Stimulated activated CD4-positive, alpha-beta T cell treated with anti-CD3 and anti-CD28 coated beads, Interleukin-1b, Interleukin-23, amount 100 ng/mL, for 48 hours (primary cell): Measurements from ENCODE around the gene CCDC178.
"Not testable (repeated sequence)": the region's sequence is repeated elsewhere in the genome, so short reads cannot be mapped to it uniquely, and the experiment has no call there.

ENCODE experiments used
- DNase-seq: peaks from one replicate; pipeline ENCODE4 v3.0.0-alpha.2; 2020

CCDC178 gene

DNA sequence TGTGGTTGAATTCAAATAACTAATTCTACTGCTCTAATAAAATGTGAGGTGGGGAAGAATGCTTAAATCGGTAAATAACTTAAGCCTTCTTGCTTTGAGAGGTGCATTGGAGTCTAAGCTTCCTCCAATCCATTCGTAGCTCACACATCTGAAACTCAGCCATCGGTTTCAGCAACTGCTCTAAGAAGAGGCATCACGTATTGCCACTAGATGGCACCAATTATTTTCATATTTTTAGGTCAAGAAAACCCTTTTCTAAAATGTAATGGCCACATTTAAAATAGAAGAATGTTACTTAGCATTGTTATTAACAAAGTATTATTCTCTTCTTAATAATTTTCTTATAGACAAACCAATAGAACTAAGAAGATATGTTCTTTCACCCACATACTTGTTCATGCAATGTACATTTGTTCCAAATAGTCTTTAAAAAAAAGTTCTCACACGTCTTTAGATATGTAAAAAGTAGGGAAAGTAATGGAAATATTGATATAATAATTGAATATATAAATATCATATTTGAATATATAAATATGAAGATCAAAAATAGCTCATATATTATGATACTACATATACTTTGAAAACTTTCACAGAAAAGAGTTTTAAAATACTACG lies 229.8 kb downstream of the CCDC178 start:
- DNase-seq, result no peak

DNA sequence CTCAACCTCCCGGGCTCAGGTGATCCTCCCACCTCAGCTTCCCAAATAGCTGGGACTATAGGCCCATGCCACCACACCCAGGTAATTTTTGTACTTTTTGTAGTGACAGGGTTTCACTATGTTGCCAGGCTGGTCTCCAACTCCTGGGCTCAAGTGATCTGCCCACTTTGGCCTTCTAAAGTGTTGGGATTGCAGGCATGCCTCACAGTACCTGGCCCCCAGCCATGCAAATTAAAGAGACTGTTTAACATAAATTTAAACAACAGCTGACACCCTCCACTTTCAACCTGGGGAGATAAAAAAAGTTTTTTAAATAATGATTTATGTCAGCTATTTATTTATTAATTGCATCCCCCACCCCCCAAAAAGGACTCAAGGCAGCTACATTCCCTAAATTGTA lies 234.7 kb downstream of the CCDC178 start:
- no peak for DNase-seq

DNA sequence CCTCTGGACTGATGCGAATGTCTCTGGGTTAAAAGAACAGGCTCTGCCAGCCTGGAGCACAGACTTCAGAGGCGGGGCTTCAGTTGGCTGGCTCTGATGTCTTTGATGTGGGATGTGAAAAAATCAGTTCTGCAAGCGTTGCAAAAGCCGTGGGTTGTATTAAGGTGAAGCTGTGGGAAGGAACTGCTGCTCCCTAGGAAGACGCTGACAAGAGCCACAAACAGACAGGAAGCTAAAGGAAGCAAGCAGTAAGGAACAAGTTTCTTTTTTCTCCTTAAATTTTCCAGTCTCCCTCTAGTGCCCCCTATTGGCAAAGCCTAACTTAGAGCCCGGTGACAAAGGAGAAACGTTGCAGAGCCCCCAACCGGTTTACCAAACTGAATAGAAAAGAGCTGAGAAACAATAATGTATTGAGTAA lies 239.0 kb downstream of the CCDC178 start:
- DNase-seq, result no peak

DNA sequence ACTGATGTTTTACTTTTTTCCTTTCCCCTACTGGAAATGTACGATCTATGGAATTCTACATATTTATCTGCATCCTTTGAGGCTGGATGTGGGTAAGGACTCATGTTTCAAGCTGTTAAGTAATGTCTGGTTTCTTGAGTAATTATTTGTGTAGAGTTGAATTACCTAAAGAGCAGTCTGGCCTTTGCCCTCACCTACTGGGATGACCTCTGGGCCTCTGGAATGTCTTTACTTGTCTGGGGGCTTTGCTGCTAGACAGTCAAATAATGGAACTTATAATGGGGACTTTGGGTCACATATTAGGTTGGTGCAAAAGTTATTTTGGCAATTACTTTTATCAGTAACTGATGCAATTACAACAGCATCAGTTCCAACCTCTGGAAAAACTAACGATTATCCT lies 244.7 kb downstream of the CCDC178 start:
- DNase-seq, result no peak

DNA sequence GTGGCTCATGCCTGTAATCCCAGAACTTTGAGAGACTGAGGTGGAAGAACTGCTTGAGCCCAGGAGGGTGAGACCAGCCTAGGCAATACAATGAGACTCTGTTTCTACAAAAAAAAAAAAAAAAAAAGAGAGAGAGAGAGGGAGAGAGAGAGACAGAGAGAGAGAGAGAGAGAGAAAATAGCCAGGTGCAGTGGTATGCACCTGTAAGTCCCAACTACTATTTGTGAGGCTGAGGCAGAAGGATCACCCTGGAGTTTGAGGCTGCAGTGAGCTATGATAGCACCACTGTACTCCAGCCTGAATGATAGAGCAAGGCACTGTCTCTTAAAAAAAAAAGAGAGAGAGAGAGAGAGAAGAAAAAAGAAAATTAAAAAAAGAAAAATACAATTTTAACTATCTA lies 245.7 kb downstream of the CCDC178 start:
- DNase-seq, result no peak

DNA sequence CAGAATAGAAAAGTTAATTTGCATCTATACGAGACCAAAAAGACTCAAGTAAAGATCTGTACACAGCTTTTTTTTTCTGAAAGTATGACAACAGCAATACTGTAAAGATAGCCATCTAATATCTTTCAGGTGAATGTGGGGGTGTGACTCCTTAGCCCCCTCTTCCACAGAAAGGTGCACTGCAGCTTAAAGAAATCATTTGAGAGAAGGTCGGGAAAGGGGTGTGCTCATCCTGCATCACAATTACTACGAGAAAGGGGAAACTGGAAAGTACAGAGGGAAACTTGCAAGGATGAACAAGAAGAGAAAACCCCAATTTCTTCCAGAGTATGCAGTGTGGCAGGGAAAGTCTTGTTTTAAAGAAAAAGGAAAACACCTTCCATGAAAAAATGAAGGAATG lies 255.6 kb downstream of the CCDC178 start:
- DNase-seq, result no peak

DNA sequence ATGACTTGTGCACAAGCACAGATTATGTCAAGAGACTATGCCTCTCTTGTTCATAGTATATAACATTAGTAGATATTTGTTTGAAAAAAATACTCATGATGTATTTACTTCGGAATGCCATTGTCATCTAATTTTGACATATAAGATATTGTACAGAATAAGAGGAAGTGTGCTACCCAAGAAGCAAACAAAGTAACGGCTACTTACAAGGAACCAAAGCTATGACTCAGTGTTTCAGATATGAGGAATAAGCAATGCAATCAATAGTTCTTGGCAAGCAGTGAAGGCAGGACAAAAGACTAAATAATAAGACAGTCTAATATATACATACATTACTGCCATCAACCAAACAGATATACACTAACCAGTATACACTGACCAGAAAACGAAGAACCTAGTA lies 256.3 kb downstream of the CCDC178 start:
- no peak for DNase-seq

DNA sequence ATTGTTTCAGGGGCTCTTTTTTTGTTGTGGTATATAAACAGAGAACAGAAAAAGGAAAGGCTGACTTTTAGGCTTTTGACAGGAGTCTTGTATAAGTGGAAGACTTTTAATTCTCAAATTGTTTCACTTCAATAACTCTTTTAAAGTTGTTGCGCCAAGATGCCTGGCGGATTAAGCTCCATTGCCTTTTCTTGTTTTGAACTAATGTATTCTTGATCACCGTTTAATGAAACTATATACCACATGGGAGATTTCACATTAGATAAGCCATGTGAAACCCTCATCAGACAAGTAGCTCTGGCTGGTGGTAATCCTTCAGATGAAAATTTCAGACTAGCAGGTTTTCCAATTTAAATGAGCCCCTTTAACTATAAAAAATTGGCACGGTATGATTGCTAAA lies 257.4 kb downstream of the CCDC178 start:
- no peak for DNase-seq

DNA sequence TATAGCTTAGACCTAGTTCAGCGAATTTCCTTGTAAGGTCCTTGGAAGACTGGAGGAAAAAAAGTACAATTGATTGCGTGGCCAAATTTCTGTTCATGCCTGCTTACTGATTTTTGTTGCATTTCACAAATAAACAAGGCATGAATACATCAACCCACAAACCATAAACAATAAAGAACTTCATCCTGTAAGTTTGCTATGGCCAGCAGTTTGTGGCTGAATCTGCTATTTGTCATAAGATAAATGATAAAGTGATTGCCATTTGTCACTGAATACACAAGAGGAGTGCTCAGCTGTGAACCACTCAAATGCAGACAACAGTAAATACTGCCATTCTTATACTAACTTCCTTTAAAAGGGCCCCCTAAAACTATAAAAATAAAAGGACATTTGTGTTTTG lies 259.5 kb downstream of the CCDC178 start:
- DNase-seq, result no peak

DNA sequence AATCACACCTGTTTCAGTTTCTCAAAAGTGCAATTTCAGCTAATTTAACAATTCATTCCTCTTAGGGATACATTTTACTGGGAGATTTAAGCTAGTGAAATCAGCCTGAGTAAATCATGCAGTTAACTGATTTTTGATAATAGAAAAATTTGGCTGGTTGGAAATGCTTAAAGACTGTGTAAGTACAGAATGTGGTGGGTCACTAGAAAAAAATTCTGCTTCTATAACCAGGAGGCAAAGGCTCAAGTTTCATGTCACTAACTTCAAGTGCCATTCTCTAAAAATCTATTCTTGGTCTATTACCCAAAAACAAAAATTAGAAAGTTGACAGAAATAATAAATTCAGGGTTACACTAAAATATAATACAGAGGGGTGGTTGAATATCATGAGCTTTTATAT lies 271.3 kb downstream of the CCDC178 start:
- no peak for DNase-seq

DNA sequence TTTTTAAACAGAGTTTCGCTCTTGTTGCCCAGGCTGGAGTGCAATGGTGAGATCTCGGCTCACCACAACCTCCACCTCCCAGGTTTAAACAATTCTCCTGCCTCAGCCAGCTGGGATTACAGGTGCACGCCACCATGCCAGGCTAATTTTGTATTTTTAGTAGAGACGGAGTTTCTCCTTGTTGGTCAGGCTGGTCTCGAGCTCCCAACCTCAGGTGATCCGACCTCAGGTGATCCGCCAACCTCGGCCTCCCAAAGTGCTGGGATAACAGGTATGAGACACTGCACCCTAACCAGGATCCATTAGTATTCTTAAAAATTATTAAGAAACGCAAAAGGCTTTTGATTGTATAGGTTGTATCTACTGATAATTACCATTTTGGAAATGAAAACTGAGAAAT lies 276.4 kb downstream of the CCDC178 start:
- DNase-seq, result not testable (repeated sequence)

DNA sequence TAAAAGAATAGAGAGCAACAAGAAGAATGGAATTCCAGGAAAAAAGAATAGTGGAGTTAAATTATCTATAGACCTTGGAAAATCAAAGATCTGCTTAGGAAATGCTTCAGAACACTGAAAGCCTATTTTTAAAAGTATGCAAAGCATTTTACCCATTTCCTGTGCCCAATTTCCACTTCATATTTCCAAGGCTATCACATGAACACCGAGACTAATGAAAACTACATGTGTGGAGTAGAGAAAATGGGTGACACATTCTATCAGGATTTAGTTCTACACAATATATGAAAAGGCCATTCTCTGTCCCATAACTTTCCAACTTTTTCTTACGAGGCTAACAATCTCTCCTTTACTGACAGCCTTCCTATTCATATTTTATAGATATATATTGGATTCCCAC lies 279.4 kb downstream of the CCDC178 start:
- no peak for DNase-seq

DNA sequence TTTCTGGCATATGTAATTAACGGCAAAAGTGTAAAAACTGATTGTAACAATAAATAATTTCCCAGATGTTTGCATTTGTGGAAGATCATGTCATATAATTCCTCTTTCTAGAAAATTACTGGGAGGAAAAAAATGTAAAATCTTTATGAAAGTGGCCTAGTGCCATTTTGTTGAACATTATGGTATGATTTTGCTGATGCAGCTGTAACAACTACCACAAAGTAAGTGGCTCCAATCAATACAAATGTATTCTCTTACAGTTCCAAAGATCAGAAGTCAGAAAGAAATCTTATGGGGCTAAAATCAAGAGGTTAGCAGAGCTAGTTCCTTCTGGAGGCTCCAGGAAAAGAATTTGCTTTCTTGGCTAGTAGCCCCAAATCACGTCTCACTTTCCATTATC lies 281.4 kb downstream of the CCDC178 start:
- no peak for DNase-seq

DNA sequence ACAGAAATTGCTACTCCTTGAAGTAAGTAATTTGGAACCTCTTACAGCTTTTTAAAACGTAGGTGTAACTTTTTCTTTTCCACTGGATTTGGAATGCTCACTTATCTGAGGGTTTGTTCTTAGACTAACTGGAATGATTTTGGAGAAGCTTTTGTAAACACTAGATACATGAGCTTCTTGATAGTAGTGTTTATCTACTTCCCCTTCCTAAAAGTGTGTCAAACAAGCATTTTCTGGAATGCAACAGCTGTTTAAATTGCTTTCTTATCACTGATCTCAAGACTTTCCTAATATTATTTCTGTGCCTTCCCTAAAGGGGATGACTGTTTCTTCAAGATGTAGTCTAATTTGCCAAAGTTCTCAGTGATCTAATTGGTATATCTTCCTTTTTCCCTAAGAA lies 282.6 kb downstream of the CCDC178 start:
- DNase-seq, result no peak

DNA sequence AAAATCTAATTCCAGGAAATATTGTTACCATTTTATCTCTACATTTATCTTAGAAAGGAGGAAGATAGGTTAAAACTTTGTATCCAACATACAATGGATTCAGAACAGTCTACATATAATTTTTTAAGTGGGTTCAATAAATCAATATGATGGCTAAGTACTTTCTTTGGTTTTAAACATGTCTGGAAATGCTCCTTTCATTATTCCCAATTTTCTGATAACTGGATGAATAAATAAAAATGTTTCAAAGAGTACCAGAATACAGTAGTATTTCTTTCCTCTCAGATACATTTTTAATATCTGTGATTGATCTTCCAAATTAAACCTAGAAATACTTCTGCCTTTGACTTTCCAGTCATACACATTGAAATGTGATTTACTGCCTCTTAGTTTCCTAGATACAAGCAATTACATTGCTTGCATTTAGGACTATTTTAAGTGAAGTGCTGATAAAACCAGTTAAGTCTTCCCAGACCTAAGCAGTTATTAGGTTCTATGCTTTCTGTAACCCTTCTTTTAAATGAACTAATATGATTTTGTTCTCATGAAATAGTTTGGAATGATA lies 283.5 kb downstream of the CCDC178 start:
- no peak for DNase-seq

DNA sequence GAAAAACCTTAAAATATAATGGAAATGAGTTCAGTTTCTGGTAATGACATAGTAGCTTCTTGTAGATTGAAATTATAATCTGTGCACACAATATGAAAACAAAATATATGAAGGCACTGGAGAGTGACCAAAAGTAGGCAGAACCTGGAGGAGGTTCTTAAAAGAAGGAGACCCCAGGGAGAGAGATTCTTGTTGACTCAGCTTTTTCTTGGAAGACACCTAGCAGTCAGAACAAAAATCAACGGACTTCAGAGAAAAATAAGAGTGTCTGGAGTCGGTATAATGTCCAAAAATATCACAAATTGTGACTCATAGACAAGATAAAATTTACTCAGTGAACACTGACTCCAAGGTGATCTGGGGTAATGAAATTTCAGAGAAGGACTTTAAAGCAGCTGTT lies 286.5 kb downstream of the CCDC178 start:
- DNase-seq, result no peak

DNA sequence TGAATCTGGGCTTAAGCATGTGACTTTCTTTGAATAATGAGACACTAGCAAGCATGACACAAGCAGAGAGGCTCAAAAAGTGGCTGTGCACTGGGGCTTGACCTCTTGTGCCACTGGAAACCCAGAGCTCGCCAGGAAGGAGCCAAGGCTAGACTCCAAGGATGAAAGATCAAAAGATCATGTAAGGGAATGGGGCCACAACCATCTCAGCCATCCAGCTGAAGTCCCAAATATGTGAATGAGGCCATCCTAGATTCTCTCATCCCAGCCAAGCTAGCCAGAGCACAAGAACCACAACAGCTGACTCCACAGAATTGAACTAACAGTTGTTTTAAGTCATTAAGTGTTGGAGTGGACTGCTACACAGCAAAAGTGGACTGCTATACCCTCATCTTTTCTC lies 288.1 kb downstream of the CCDC178 start:
- no peak for DNase-seq

DNA sequence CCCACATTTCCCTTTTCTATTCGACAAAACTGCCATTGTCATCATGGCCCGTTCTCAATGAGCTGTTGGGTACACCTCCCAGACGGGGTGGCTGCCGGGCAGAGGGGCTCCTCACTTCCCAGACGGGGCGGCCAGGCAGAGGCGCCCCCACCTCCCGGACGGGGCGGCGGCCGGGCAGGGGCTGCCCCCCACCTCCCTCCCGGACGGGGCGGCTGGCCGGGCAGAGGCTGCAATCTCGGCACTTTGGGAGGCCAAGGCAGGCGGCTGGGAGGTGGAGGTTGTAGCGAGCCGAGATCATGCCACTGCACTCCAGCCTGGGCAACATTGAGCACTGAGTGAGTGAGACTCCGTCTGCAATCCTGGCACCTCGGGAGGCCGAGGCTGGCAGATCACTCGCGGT lies 292.7 kb downstream of the CCDC178 start:
- DNase-seq, result not testable (repeated sequence)

DNA sequence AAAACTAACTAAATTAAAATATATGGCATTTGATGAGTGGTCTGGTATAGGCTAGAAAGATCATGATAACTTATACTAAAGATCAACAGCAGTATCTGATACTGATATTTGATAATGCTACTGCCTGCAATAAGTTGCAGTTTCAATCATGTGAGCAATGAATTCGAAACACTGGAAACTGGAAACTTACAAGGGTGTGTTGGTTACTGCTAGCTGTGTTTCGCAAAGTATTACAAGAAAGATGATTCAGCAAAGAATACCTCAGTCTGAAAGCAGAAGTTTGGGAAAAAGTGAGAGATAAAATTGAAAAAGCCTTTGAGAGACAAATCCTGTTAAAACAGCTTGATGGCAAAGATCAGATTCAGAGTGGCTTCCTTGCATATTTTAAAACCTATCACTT lies 294.5 kb downstream of the CCDC178 start:
- DNase-seq, result no peak

DNA sequence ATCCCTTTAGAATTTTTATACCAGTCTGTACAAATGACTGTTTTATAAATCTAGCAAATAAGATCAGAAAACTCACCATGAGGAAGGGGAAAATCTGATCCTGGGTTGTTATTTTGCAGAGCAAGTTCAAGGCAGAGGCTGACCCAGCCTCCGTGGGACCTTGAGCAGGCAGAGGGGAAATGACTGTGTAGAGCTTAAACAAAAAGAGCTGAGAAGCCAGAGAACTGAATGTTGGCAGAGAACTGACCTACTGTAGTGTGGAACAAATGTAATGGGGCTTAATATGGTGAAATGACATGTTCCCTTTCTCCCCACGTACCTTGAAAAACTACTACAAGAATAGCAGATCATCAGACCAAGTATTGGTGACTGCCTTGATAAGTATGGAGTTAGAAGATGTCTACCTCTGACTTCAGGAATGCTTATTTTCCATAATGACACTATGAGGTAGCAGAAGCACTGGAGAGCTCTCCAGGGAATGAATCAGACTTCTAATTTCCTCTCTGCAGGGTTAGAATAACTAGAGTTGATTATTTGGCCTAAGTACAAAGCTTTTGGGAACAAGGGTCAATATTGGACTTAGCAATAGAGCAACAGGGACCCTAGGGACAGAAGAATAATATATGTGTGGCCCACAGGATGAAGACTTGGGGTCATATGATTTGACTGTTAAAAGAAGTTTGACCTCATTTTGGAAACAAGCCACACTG lies 304.4 kb downstream of the CCDC178 start:
- DNase-seq, result no peak

DNA sequence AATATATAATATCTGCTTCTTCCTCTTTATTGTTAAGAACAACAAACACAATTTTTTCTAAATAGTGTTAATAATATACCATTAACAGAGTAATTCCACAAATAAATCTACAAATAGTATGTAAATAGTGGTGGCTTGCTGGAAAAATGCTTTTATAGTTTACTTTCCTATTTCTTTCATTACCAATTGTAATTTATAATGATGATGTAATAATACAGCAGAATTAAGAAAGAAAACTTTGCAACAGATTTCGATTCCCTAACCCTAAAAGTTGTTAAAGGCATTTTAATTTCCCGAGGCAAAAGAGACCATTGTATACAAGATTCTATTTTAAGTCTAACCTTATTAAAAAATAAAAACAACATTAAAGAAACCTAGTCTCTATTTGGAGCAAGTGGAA lies 307.9 kb downstream of the CCDC178 start:
- DNase-seq, result no peak

DNA sequence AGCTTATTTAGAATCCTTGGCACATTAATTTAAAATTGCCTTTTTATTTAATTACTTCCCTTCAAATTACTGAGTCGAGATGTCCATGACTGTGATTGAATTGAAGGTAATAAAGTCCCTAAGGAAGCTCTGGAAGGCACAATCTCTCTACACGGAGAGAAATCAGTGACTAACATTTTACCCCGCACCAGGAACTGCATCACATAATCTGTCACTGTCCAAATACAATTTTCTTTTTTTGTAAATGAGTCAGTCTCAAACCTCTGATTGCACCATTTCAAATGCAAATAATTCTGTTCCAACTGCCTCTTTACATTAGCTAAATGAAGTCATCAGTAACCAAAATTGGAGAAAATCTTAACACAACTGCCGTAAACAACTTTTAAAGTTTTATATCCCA lies 311.9 kb downstream of the CCDC178 start:
- DNase-seq, result no peak

DNA sequence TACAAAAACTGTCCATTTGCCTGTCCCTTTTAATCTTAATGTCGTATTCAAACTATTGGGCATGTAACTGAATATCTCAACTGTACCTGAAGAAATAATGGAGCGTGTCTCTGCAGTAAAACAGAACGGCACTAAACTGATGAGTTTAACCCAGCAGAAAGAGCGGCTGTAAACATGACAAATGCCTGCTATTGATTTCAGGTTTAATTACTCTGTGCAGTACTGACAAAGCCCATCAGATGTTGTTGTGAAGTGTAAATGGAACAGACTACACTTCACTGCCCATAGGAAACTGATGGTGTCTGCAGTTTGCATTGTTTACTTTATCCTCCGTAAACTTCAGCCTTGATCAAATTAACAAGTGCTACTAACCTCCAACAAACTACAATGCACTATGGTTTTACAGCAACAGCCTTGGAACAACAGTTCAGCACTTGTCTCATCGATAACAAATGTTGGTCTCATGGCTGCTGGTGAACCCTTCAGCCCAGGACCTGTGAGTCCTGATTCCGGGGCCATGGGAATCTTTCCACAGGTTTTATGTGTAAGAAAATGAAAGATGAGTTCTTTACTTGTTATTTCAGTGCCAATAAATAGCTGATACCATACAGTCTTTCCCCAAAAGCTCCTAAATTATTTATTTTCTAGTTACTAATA lies 316.5 kb downstream of the CCDC178 start:
- no peak for DNase-seq

DNA sequence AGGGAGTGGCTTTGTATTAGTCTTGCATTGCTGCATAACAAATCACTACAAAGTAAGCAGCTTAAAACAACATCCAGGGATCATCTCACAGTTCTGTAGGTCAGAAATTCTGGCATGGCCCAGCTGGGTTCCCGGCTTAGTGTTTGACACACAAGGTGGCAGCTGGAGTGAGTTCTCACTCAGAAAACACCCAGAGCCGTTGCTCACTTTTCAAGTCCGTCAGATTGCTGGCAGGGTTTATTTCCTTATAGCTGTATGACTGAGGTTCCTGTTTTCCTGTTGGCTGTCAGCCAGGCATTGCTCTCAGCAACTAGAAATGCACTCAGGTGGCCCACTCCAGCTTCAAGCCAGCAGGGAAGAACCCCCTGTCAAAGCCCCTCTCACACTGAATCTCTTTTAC lies 324.1 kb downstream of the CCDC178 start:
- no peak for DNase-seq
